HG03521 (cell line): Measurements from ENCODE around the gene DLGAP4.

Source experiments
- ATAC-seq: cut with Tn5 transposase; IDR thresholded peaks from one replicate; pipeline ENCODE4 v1.9.1; 2021; ENCODE audit warnings: mild to moderate bottlenecking, moderate library complexity; ENCODE audit not compliant: unreplicated experiment

DLGAP4 gene

DNA sequence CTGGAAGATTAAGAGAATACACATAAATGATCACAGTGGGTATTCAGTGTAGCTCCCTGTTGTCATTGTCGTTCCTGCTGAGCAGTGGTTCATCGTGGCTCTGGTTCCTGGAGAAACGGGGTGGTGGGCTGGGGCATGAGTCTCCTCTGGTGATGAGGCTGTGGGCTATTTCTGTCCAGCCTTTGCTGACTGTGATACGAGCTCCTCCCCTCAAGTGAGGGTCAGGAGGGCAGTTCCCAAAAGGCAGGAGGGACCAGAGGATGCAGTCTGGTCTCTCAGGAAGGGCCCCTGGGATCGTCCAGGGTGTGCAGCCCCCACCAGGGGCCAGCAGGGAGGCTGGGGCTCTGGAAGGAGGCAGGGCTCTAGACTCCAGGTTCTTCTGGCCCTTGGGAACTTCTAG is 31.1 kb upstream of the DLGAP4 start:
- no peak for ATAC-seq

DNA sequence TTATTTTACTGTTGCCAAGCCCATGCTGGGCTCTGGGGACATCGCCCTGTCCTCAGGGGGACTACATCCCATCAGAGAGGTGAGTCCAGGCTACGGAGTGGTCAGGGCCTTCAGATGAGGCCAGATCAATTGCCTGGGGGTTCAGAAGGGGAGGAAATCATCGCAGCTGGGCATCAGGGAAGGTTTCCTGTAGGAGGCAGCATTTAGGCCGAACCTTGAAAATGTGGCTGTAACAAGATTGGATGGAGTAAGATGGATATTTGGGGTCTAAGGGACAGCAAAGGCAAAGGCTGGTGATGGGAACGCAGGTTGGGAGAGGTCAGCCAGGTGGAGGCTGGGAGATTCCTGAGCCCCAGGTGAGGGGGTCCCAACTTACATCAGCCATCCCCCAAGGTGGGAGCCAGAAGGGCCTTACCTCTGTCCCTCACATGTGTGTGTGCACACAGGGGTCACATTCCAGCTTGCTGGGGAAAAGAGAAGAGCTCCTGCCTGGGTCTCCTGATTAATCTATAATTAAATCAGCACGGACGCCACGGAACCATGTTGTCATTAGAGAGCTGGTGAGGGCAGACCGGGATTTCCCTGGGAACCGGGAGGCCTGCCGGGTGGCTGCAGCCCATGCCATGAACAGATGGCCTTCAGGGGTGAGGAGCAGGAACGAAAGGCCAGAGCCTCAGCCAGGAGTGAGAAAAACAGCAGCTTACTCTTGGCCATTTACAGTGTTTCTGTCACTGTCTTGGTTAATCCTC is 30.5 kb upstream of the DLGAP4 start:
- ATAC-seq, result no peak

DNA sequence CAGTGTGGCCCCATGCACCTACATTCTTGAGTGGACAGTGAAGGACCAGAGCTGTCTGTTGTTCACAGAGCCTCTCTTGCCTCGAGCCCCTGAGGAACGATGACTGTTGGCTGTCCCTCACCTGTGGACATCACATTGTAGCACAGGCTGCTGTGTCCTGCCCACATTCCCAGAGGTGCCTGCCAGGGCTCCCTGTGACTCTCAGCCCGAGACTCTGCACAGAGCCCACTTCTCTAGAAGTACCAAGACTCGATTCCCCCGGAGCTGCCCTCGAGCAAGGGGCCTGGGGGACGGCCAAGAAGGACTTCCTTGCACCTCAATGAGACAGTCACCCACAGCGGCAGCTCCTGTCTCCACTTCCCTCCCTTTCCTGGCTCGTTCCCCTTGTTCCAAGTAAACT is 28.6 kb upstream of the DLGAP4 start:
- no peak for ATAC-seq

DNA sequence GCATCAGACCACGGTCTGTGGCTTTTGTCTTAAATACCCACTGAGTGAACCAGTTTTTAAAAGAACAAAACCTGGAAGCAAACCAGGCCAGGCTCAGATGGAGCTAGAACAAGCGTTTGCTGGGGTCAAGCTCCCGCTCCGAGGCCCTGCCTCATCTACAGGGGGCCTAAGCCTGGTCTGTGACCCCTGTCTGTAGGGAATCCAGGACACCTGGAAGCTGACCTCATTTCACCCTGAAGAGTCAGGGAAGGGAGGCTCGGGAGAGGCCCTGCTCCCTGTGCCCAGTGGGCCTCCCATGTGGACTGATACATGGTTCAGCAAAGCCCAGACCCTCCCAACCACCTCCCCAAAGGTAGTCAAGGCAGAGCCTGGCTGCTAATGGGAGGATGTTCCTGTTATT is 26.8 kb upstream of the DLGAP4 start:
- no peak for ATAC-seq

DNA sequence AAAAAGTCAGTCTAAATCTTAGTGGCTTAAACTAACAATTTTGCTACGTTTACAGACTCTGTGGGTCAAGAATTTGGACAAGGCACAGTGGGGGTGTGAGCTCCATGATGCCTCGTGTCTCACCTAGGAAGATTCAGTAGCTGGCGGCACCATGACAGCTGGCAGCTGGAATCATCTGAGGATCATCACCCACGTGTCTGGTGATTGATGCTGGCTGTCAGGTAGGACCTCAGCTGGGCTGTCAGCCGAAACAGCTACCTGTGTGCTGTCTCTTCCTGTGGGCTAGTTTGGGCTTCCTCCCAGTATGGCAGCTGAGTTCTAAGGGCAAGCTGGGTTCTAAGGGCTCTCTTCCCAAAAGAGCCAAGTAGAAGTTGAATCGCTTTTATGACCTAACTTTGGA is 26.4 kb upstream of the DLGAP4 start:
- ATAC-seq, result no peak

DNA sequence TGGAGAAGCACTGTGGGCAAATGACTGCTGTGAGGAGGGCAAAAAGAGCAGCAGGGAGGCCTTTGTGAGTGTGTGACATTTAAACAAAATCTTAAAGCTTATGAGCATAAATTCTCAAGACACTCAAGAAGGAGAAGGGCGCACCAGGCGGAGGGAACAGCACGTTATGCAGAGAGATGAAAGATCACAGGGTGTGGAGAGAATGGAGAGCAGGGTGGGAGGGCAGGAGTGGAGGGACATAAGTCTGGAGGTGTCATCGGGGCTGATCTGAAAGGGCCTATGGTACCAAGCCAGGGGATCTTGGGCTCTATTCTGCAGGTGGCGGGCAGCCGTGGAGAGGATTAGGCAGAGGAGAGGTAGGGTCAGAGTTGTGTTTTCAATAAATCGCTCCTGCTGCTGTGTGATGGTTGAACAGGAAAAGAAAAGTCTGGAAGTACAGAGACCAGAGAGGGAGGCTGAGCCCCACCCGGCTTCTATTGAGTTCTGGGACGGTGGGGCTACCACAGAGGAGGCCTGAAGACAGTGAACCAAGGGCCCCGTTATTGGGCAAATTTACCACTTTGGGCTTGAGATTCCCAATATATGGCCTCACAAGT is 24.3 kb upstream of the DLGAP4 start:
- ATAC-seq, result no peak

DNA sequence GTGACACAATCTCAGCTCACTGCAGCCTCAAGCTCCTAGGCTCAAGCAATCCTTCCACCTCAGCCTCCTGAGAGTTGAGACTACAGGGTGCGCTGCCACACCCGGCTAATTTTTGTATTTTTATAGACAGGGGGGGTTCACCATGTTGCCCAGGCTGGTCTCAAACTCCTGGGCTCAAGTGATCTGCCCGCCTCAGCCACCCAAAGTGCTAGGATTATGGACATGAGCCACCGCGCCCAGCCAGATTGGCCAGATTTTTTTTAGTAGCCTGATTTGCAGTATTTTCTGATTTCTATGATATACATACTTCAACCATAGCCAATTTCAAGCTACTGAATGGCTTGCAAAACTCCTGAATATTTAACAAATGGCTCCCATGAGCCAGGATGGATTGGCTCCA is 21.4 kb upstream of the DLGAP4 start:
- ATAC-seq, result no peak

DNA sequence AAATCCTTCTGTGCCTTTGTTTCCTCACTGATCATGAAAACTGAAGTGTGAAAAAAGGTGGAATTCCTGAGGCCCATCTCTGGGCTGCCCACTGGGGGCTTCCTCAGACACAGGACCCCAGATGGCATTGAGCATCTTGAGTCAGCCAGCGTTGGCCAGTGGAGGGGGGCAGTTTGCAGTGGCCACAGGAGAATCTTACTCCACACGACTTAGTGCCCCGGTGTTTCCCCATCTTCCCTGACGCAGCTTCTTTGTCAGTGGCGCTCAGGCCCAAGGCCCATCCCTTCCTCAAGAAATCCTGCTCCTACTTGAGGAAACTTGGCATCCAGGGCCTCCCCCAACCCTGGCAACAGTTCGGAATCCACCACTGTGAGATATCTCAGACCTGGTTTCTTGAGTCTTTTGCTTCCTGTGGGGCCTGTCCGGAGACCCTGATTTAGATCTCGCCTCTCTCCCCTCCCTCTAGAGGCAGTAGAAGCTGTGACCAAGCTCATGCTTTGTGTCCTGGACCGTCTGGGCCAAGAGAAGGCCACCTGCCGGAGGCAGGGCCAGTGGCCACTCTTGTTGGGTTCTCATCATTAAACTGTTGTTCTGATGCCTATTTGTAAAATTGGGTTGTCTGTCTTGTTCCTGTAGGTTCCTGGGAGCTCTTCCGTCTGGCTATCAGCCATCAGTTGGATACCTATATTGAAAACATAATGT is 20.2 kb upstream of the DLGAP4 start:
- no peak for ATAC-seq

DNA sequence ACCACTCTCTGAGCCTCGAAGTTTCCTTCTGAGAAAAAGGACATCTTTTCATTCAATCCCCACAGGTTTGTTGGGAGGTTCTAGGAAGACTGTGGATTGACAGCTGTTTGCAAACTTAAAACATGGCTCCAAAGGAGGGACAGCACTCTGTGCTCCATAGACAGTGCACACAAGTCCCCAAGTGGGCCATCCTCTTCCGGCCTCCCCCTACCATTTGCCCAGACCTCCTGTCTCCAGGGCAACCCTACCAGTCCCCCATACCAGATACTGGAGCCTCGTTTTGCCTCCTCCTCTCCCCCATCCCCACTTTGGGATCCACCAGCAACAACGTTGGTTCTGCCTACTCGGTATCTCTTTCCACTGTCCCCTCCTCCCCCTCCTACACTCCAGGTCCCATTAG is 8.5 kb upstream of the DLGAP4 start:
- no peak for ATAC-seq

DNA sequence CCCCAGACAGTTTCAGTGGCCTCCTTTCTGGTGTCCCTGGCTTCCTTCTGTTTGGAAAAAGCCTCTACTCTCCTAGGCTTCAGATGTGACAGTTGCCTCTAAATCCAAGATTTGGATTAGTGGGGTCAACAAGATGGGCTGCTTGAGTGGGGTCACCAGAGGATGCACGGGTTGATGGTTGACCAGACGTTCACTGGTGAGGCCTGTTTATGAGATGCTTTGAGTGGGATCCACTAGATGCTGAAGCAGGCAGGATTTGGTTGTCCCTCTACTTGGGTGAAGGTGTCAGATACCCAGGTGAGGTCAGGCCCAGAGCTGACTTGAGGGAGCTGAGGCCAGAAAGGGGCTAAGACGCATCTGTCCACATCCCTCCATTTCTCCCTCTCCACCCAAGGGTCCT is 8.1 kb upstream of the DLGAP4 start:
- ATAC-seq, result no peak

DNA sequence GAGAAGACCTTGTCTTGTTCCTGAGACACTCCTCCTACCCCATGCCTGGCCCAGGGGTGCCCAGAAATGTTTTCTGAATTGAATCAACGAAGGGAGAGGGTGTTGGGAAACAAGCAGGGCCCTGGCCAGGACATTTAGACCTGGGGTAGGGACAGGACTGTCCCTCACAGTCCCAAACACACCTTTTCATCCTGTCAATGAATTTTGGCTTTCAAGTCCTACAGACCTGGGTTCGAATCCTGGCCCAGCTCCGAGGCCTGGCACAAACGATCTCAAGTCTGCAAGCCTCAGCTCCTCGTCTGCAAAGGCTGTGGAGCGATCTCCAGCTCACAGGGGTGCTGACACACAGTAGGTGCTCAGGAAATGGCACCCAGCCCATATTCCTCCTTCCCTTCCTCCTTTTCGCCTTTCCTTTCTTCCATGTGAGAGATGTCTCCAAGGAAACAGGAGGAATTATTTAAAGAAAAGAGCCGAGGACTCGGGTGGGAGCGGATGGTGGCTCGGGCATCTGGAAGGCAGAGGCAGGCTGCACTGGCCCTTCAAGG is 7.3 kb upstream of the DLGAP4 start:
- ATAC-seq, result no peak

DNA sequence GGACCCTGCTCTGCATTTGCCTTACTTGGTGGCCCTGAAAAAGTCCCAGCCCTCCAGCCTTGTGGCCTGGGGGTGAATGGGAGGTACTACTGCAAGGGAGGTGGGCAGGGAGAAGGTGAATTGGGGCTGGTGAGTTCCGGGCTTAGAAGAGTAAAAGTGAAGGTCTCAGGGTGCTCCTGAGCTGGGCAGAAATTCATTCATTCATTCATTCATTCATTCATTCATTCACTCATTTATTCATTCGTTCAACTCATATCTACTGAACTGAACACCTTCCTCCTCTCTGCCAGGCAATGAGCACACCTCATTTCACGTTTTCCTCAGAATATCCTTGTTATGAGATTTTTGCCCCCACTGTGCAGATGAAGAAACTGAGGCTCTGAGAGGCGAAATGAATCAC is 6.7 kb upstream of the DLGAP4 start:
- no peak for ATAC-seq

DNA sequence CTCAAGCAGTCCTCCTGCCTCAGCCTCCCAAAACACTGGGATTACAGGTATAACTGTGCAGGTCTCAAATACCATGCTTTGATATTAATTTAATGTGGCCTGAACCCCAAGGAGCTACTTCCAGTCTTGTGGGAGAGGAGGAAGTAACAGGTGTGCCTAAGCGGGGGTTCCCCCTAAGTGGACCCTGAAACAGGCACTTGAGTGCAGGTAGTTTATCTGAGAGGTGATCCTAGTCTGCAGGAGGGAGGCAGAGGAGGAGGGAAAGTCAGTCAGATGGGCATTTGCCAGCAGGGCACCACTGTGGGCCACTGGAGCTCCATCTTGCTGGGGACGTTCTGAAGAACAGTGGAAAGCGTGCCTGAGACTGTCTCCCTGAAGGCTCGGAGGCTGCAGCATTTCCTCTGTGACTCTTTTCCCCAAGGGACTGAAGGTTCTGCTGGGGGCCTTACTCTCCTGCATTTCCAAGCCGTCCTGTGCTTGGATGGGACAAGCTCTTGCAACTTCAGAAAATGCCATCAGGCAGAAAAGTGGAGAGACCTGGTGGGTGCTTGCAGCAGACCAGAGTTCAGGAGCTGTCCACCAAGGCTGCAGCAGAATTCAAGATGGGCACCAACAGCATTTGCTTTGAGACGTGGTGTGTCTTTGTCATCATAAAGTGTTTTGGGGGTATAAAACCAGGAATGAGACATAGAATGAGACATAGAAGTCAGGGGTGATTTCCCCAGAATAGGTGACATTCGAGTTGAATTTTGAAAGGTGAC is 4.6 kb upstream of the DLGAP4 start:
- ATAC-seq, result no peak

DNA sequence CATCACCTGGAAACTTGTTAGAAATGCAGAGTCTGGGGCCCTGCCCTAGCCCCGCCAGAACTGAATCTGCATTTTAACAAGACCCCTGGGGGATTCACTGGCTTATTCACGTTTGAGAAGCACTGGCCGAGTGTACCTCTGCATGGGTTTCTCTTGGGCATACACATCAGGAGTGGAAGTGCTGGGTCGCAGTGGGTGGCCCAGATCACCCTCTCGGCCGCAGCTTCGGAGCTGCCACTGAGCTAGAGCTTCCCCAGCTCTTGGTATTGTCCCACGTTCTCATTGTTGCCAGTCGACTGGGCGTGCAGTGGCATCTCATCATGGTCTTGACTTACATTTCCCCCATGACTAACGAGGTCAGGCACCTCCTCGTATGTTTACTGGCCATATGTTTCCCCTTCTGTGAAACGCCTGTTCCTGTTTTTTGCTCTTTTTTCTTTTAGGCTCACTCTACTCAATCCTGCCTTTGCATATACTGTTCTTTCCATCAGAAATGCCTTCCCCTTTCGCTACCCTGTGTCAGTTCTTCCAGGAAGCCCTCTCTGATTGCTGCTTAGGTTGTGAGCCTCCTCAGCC is 3.0 kb upstream of the DLGAP4 start:
- ATAC-seq, result no peak

DNA sequence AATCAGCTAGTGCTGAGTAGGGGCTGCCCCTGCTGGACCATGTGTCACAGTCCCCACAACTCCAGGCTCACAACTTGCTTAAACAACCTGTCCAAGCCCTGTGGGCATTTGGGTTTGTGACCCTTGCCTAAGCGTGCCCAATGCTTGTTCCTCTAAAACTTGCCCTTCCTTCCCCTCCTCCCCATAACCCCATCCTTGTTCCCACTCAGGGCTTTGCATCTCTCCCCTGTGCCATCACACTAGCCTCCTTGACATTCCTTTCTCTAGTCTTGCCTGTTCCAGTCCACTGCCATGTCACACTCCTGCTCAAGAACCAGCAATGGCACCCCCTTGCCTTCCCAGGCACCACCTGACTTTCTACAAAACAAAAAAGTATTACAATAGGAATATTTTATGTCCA is 2.3 kb upstream of the DLGAP4 start:
- ATAC-seq, result no peak

DNA sequence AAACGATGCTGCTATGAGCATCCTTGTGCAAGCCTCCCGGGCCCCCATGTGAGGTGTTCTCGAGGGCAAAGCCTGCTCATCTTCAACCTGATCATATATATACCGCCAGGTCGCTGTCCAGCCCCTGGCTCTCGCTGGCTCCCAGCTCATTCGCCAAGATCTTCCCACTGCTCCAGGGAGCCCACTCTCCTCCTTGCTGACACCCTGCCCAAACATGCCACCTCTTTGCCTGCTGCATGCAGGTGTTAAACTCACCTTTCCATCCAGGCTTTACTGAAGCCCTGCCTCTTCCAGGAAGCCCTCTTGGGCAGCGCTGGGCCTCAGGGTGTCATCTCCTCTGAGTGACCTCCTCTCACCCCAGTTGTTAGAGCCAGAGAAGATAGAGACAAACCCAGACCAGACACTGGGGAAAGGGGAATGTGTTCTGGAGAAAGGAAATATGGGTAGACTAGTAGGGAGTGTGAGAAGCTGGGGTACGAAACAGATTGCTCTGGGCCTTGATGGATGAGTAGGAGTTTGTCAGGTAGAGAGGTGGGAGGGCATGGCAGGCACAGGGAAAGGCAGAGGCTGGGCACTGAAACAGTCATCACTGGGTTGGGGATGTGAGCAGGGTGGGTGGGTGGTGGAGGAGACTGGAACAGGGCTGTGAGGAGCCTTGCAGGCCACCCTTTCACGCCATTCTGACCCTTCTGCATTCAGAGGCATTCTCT is 1.2 kb upstream of the DLGAP4 start:
- no peak for ATAC-seq

DNA sequence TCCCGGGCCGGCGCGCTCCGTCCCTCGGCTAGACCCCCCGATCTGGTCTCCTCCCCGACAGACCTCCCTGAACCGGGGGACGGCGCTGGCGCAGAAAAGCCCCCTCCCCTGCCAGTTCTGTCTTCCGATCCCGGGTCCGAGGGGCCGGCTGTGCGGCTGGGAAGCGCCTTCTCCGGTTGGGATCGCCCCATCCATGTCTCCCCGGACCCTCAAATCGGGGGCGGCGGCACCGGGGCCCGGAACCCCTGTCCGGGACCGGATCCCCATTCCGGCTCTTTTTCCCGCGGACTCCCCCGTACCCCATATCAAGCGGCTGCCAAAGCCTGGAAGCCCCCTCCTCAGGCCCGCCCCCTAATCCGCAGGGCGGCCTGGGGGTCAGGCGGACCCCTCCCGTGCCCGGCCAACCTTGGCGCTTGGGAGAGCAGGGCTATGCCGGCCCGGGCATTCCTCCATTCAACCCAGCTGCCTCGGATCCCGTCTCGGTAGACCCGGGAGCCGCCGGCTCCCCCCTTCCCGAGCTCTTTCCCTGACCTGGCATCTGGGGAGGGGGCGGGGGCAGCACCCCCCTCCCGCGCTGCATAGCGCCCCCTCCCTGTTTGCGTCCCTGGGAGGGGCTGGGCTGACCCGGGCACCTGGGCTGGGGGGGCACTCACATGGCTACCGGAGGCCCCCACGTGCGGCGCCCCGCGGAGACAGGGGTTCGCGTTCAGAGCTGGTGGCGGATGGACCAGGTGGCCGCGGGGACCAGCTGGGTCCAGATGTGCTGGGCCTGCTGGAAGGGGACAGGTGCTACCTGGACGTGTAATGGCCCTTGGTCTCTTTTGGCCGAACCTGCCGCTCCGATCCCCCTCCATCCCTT is 643 bp downstream of the DLGAP4 start:
- no peak for ATAC-seq

DNA sequence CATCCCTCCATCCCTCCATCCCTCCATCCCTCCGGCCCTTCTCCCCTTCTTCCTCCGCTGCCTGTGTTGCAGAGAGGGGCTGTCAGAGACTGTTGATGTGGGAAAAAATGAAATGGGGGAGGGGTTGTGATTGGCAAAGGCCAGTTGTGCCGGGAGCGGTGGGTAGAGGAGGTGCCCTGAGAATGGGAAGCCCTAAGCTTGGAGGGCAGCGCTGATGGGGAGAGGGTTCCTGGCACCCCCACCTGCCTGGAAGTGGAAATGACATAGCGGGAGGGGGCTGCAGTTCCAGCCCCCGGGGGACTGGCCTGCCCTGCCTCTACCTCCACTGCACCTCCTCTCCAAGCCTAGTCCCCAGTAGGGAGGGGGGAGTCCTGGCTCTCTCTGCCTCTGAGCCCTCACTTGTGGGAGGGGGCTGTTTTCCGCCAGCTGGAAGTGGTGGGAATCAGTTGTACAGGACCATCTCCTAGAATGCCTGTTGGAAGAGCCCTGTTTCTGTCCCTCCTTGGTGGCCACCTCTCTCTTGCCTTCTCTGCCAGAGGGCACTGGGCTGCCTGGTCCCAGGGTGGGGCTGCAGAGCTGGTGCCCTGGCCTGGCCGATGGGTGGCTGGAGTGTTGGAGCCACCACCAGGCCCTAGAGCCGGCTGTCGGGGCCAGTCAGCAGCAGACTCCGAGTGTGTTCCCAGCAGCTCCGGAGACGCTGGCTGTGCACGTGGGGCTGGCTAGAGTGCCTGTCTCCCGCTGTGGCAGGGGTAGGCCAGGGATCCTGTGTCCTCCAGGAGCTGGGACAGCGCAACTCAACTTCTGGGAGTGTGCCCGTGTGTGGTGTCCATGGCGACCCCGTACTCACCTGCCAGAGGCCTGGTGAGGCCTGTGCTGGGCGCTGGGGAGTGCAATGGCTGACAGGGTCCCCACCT is 1.5 kb downstream of the DLGAP4 start:
- no peak for ATAC-seq
